ENCODE data around the gene SSTR1.

The SSTR1 gene

GRCh38 chr14:38210587-38211216 lies 3.0 kb downstream of the SSTR1 start:
- Histone ChIP-seq H3K27ac (ENCODE audit: low read depth, low read length) (peak overlapping the region; percentile 61), H3K4me1 (ENCODE audit: control insufficient read depth, insufficient read depth, low read length, unreplicated experiment) (peaks cover 21% of the 10 kb centered on the region), H3K27me3 (ENCODE audit: insufficient read depth, low read length) (0 out of 2 replicates have a peak, but pooled peaks cover 4% of the 10 kb centered on the region), H3K4me3 (ENCODE audit: low read depth, low read length) (peak overlapping the region; percentile 91), H3K36me3 (ENCODE audit: insufficient read depth, low read length) (no peaks in the 10 kb centered on the region), H2AFZ (ENCODE audit: low read length, unreplicated experiment) (peak overlapping the region; percentile 52), H3K79me2 (ENCODE audit: control insufficient read depth, insufficient read depth, low read length, unreplicated experiment) (peaks cover 26% of the 10 kb centered on the region)

GRCh38 chr14:38211255-38211735 lies 3.6 kb downstream of the SSTR1 start:
- peak overlapping the region; percentile 91 for H3K4me3 ChIP-seq (ENCODE audit: low read depth, low read length)
- peaks cover 21% of the 10 kb centered on the region for H3K4me1 ChIP-seq (ENCODE audit: control insufficient read depth, insufficient read depth, low read length, unreplicated experiment)
- H3K79me2 ChIP-seq (ENCODE audit: control insufficient read depth, insufficient read depth, low read length, unreplicated experiment) = peaks cover 26% of the 10 kb centered on the region
- peak overlapping the region; percentile 61; the same call in 1 of the 2 replicates for H3K27ac ChIP-seq (ENCODE audit: low read depth, low read length)
- peak overlapping the region; percentile 57 for H2AFZ ChIP-seq (ENCODE audit: low read length, unreplicated experiment)
- no peaks in the 10 kb centered on the region for H3K36me3 ChIP-seq (ENCODE audit: insufficient read depth, low read length)
- 0 out of 2 replicates have a peak, but pooled peaks cover 4% of the 10 kb centered on the region for H3K27me3 ChIP-seq (ENCODE audit: insufficient read depth, low read length)

GRCh38 chr14:38212111-38212510 lies 4.4 kb downstream of the SSTR1 start:
- Histone ChIP-seq H3K27me3 (ENCODE audit: insufficient read depth, low read length) (0 out of 2 replicates have a peak, but pooled peaks cover 4% of the 10 kb centered on the region), H3K4me3 (ENCODE audit: low read depth, low read length) (peak overlapping the region; percentile 91), H3K36me3 (ENCODE audit: insufficient read depth, low read length) (no peaks in the 10 kb centered on the region), H3K27ac (ENCODE audit: low read depth, low read length) (no peak overlapping the region), H3K79me2 (ENCODE audit: control insufficient read depth, insufficient read depth, low read length, unreplicated experiment) (peaks cover 26% of the 10 kb centered on the region), H3K4me1 (ENCODE audit: control insufficient read depth, insufficient read depth, low read length, unreplicated experiment) (peaks cover 21% of the 10 kb centered on the region), H2AFZ (ENCODE audit: low read length, unreplicated experiment) (no peak overlapping the region)

- H3K79me2 ChIP-seq (ENCODE audit: control insufficient read depth, insufficient read depth, low read length, unreplicated experiment) = peaks cover 26% of the 10 kb centered on the region
- H3K4me1 ChIP-seq (ENCODE audit: control insufficient read depth, insufficient read depth, low read length, unreplicated experiment) = peaks cover 17% of the 10 kb centered on the region
- peak overlapping the region; percentile 91; the same call in 1 of the 2 replicates for H3K4me3 ChIP-seq (ENCODE audit: low read depth, low read length)
- no peak overlapping the region for H2AFZ ChIP-seq (ENCODE audit: low read length, unreplicated experiment)
- no peak overlapping the region for H3K27ac ChIP-seq (ENCODE audit: low read depth, low read length)
- H3K27me3 ChIP-seq (ENCODE audit: insufficient read depth, low read length) = 0 out of 2 replicates have a peak, but pooled peaks cover 3% of the 10 kb centered on the region
- no peaks in the 10 kb centered on the region for H3K36me3 ChIP-seq (ENCODE audit: insufficient read depth, low read length)
Measured at GRCh38 chr14:38213001-38213400, 5.3 kb downstream of the SSTR1 start.

GRCh38 chr14:38217553-38217952 lies 9.8 kb downstream of the SSTR1 start:
- no peaks in the 10 kb centered on the region for H3K27me3 ChIP-seq (ENCODE audit: insufficient read depth, low read length)
- H3K27ac ChIP-seq (ENCODE audit: low read depth, low read length) = no peak overlapping the region
- peaks cover 7% of the 10 kb centered on the region for H3K4me1 ChIP-seq (ENCODE audit: control insufficient read depth, insufficient read depth, low read length, unreplicated experiment)

GRCh38 chr14:38221077-38221476 lies 13.4 kb downstream of the SSTR1 start:
- Histone ChIP-seq H3K36me3 (ENCODE audit: insufficient read depth, low read length) (no peaks in the 10 kb centered on the region), H3K4me3 (ENCODE audit: low read depth, low read length) (no peak overlapping the region), H3K79me2 (ENCODE audit: control insufficient read depth, insufficient read depth, low read length, unreplicated experiment) (no peaks in the 10 kb centered on the region), H3K4me1 (ENCODE audit: control insufficient read depth, insufficient read depth, low read length, unreplicated experiment) (no peaks in the 10 kb centered on the region), H2AFZ (ENCODE audit: low read length, unreplicated experiment) (no peak overlapping the region), H3K27me3 (ENCODE audit: insufficient read depth, low read length) (no peaks in the 10 kb centered on the region), H3K27ac (ENCODE audit: low read depth, low read length) (no peak overlapping the region)

More at GRCh38 chr14:38217553-38217952, 9.8 kb downstream of the SSTR1 start:
- H3K4me3 ChIP-seq (ENCODE audit: low read depth, low read length) = no peak overlapping the region
- peaks cover under 1% of the 10 kb centered on the region for H3K79me2 ChIP-seq (ENCODE audit: control insufficient read depth, insufficient read depth, low read length, unreplicated experiment)
- H2AFZ ChIP-seq (ENCODE audit: low read length, unreplicated experiment) = no peak overlapping the region
- H3K36me3 ChIP-seq (ENCODE audit: insufficient read depth, low read length) = no peaks in the 10 kb centered on the region

- no peaks in the 10 kb centered on the region for H3K4me1 ChIP-seq (ENCODE audit: control insufficient read depth, insufficient read depth, low read length, unreplicated experiment)
- no peak overlapping the region for H2AFZ ChIP-seq (ENCODE audit: low read length, unreplicated experiment)
- no peak overlapping the region for H3K27ac ChIP-seq (ENCODE audit: low read depth, low read length)
- no peak overlapping the region for H3K4me3 ChIP-seq (ENCODE audit: low read depth, low read length)
- H3K79me2 ChIP-seq (ENCODE audit: control insufficient read depth, insufficient read depth, low read length, unreplicated experiment) = no peaks in the 10 kb centered on the region
- no peaks in the 10 kb centered on the region for H3K27me3 ChIP-seq (ENCODE audit: insufficient read depth, low read length)
- no peaks in the 10 kb centered on the region for H3K36me3 ChIP-seq (ENCODE audit: insufficient read depth, low read length)
Measured at GRCh38 chr14:38224338-38224737, 16.6 kb downstream of the SSTR1 start.

- Histone ChIP-seq H3K36me3 (ENCODE audit: insufficient read depth, low read length) (no peaks in the 10 kb centered on the region), H3K4me3 (ENCODE audit: low read depth, low read length) (no peak overlapping the region), H3K4me1 (ENCODE audit: control insufficient read depth, insufficient read depth, low read length, unreplicated experiment) (no peaks in the 10 kb centered on the region), H3K79me2 (ENCODE audit: control insufficient read depth, insufficient read depth, low read length, unreplicated experiment) (no peaks in the 10 kb centered on the region), H3K27ac (ENCODE audit: low read depth, low read length) (no peak overlapping the region), H3K27me3 (ENCODE audit: insufficient read depth, low read length) (no peaks in the 10 kb centered on the region), H2AFZ (ENCODE audit: low read length, unreplicated experiment) (no peak overlapping the region)
Measured at GRCh38 chr14:38225946-38226345, 18.2 kb downstream of the SSTR1 start.

- H3K4me1 ChIP-seq (ENCODE audit: control insufficient read depth, insufficient read depth, low read length, unreplicated experiment) = no peaks in the 10 kb centered on the region
- no peaks in the 10 kb centered on the region for H3K27me3 ChIP-seq (ENCODE audit: insufficient read depth, low read length)
- no peak overlapping the region for H2AFZ ChIP-seq (ENCODE audit: low read length, unreplicated experiment)
- no peaks in the 10 kb centered on the region for H3K36me3 ChIP-seq (ENCODE audit: insufficient read depth, low read length)
- H3K79me2 ChIP-seq (ENCODE audit: control insufficient read depth, insufficient read depth, low read length, unreplicated experiment) = no peaks in the 10 kb centered on the region
- H3K27ac ChIP-seq (ENCODE audit: low read depth, low read length) = no peak overlapping the region
- no peak overlapping the region for H3K4me3 ChIP-seq (ENCODE audit: low read depth, low read length)
Measured at GRCh38 chr14:38226366-38226765, 18.7 kb downstream of the SSTR1 start.

GRCh38 chr14:38233218-38233617 lies 25.5 kb downstream of the SSTR1 start:
- H3K79me2 ChIP-seq (ENCODE audit: control insufficient read depth, insufficient read depth, low read length, unreplicated experiment) = no peaks in the 10 kb centered on the region
- H3K4me1 ChIP-seq (ENCODE audit: control insufficient read depth, insufficient read depth, low read length, unreplicated experiment) = peaks cover 7% of the 10 kb centered on the region
- no peaks in the 10 kb centered on the region for H3K36me3 ChIP-seq (ENCODE audit: insufficient read depth, low read length)
- H3K27me3 ChIP-seq (ENCODE audit: insufficient read depth, low read length) = no peaks in the 10 kb centered on the region
- no peak overlapping the region for H2AFZ ChIP-seq (ENCODE audit: low read length, unreplicated experiment)
- H3K27ac ChIP-seq (ENCODE audit: low read depth, low read length) = no peak overlapping the region
- H3K4me3 ChIP-seq (ENCODE audit: low read depth, low read length) = no peak overlapping the region

GRCh38 chr14:38238332-38238731 lies 30.6 kb downstream of the SSTR1 start:
- Histone ChIP-seq H3K4me1 (ENCODE audit: control insufficient read depth, insufficient read depth, low read length, unreplicated experiment) (peaks cover 16% of the 10 kb centered on the region), H2AFZ (ENCODE audit: low read length, unreplicated experiment) (peak overlapping the region; percentile 58), H3K4me3 (ENCODE audit: low read depth, low read length) (no peak overlapping the region), H3K27me3 (ENCODE audit: insufficient read depth, low read length) (no peaks in the 10 kb centered on the region), H3K27ac (ENCODE audit: low read depth, low read length) (peak overlapping the region; percentile 43), H3K79me2 (ENCODE audit: control insufficient read depth, insufficient read depth, low read length, unreplicated experiment) (no peaks in the 10 kb centered on the region), H3K36me3 (ENCODE audit: insufficient read depth, low read length) (no peaks in the 10 kb centered on the region)
